Loucy (cell line): Measurements from ENCODE around the gene LRRC61.

Source experiments
- H2AFZ ChIP-seq: fragments of 200-600 bp; sonication (generic); 2 replicates; pipeline ENCODE4 v1.6.0; 2016; ENCODE audit warnings: antibody characterized with exemption, mild to moderate bottlenecking, low read length, moderate library complexity
- H3F3A ChIP-seq: fragments of 200-600 bp; 2 replicates; pipeline ENCODE4 v1.6.0; 2016; ENCODE audit warnings: antibody characterized with exemption, low read depth, mild to moderate bottlenecking
- H3K27me3 ChIP-seq: fragments of 200-600 bp; sonication (generic); 2 replicates; pipeline ENCODE4 v1.6.1; 2014; ENCODE audit warnings: low read length, mild to moderate bottlenecking; ENCODE audit not compliant: insufficient read depth, poor library complexity, severe bottlenecking
- H3K36me3 ChIP-seq: fragments of 200-600 bp; sonication (generic); 2 replicates; pipeline ENCODE4 v1.6.1; 2016; ENCODE audit warnings: low read length; ENCODE audit not compliant: insufficient read depth
- H3K4me1 ChIP-seq: fragments of 200-600 bp; sonication (generic); 2 replicates; pipeline ENCODE4 v1.5.1; 2014; ENCODE audit warnings: low read length, mild to moderate bottlenecking; ENCODE audit not compliant: insufficient read depth, poor library complexity, severe bottlenecking
- H3K4me2 ChIP-seq: fragments of 200-600 bp; sonication (generic); 2 replicates; pipeline ENCODE4 v1.6.0; 2014; ENCODE audit warnings: antibody characterized with exemption, low read length, low read depth, mild to moderate bottlenecking; ENCODE audit not compliant: poor library complexity, severe bottlenecking
- H3K4me3 ChIP-seq: fragments of 200-600 bp; sonication (generic); 2 replicates; pipeline ENCODE4 v1.5.1; 2014; ENCODE audit warnings: low read length, mild to moderate bottlenecking, mixed read lengths; ENCODE audit not compliant: poor library complexity, severe bottlenecking
- H3K79me2 ChIP-seq: fragments of 200-600 bp; sonication (generic); 2 replicates; pipeline ENCODE4 v1.6.1; 2014; ENCODE audit warnings: low read length; ENCODE audit not compliant: insufficient read depth
- H3K9ac ChIP-seq: fragments of 200-600 bp; sonication (generic); 2 replicates; pipeline ENCODE4 v1.6.0; 2014; ENCODE audit warnings: mild to moderate bottlenecking, low read depth, low read length, moderate library complexity; ENCODE audit not compliant: poor library complexity, severe bottlenecking
- H3K9me2 ChIP-seq: fragments of 200-600 bp; sonication (generic); replicated peaks from 2 replicates; pipeline ENCODE4 v1.6.1; 2016; ENCODE audit warnings: low read depth, low read length, mixed read lengths
- H3K9me3 ChIP-seq: fragments of 200-600 bp; sonication (generic); 2 replicates; pipeline ENCODE4 v1.6.1; 2014; ENCODE audit warnings: mild to moderate bottlenecking, antibody characterized with exemption, low read length, low read depth; ENCODE audit not compliant: insufficient read depth
- H4K20me1 ChIP-seq: fragments of 200-600 bp; sonication (generic); 2 replicates; pipeline ENCODE4 v1.6.0; 2014; ENCODE audit warnings: antibody characterized with exemption, low read length, mild to moderate bottlenecking; ENCODE audit not compliant: insufficient read depth, poor library complexity, severe bottlenecking
- CTCF ChIP-seq: fragments of 200-600 bp; sonication (generic); conservative IDR thresholded peaks from 2 replicates; pipeline ENCODE4 v1.5.1; 2014; ENCODE audit warnings: mild to moderate bottlenecking, antibody characterized with exemption, low read length
- EZH2phosphoT487 ChIP-seq: fragments of 200-600 bp; IDR thresholded peaks from 2 replicates; pipeline ENCODE4 v1.6.1; 2018; ENCODE audit warnings: antibody characterized with exemption, mild to moderate bottlenecking, moderate library complexity, borderline replicate concordance

Gene LRRC61

GRCh38 chr7:150356265-150356897 lies 33.2 kb downstream of the LRRC61 start:
- Histone ChIP-seq H3K79me2 (no peaks in the 10 kb centered on the region), H3F3A (peaks cover 2% of the 10 kb centered on the region; the same call in 1 of the 2 replicates), H3K9ac (peak overlapping the region; percentile 24), H2AFZ (no peak overlapping the region), H3K4me2 (peak overlapping the region; percentile 58), H4K20me1 (no peaks in the 10 kb centered on the region), H3K9me2 (no peaks in the 10 kb centered on the region), H3K9me3 (no peaks in the 10 kb centered on the region), H3K27me3 (no peaks in the 10 kb centered on the region), H3K4me1 (peaks cover 26% of the 10 kb centered on the region), H3K36me3 (no peaks in the 10 kb centered on the region), H3K4me3 (peak overlapping the region; percentile 37)
- no peak for TF ChIP-seq EZH2phosphoT487
- TF ChIP-seq CTCF, result peak; percentile 82

GRCh38 chr7:150357270-150357669 lies 34.1 kb downstream of the LRRC61 start:
- H3K9ac ChIP-seq, result peak overlapping the region; percentile 55

DNA sequence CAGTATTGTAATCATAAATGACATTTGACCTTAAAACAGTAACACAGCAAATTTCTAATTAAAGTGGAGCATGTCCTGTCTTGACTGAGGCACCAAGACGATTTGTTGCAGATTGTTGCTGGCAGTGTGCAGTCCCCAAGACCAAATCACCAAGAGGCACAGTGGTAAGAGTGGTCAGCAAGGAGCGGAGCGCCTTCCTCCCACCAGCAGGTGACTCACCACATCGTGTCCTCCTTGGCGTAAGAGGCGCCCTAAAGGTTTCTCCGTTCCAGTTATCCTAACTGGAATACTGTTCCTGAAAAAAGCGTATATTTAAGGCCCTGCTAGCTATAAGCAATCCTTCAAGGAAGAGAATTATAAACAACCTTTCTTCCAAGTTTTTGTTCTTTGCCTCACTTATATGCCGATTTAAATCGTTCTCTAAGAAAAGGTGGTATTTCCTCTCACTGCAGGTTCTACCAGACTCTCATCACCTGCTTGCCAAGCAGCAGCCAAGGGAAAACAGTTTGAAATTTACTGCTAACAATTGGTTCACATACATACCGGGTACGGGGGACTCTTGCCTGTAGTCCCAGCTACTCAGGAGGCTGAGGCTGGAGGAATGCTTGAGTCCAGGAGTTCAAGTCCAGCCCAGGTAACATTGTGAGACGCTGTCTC lies 34.7 kb downstream of the LRRC61 start:
- Histone ChIP-seq H3K9me2 (no peaks in the 10 kb centered on the region), H3K27me3 (no peaks in the 10 kb centered on the region), H3F3A (peaks cover 2% of the 10 kb centered on the region; the same call in 1 of the 2 replicates), H4K20me1 (no peaks in the 10 kb centered on the region), H3K4me1 (peaks cover 38% of the 10 kb centered on the region), H3K4me3 (peak overlapping the region; percentile 53), H3K4me2 (peak overlapping the region; percentile 58), H2AFZ (no peak overlapping the region), H3K9me3 (no peaks in the 10 kb centered on the region), H3K36me3 (no peaks in the 10 kb centered on the region), H3K79me2 (no peaks in the 10 kb centered on the region), H3K9ac (peak overlapping the region; percentile 55)
- TF ChIP-seq CTCF (no peak), EZH2phosphoT487 (no peak)

More at GRCh38 chr7:150357270-150357669, 34.1 kb downstream of the LRRC61 start:
- H3F3A ChIP-seq, result peaks cover 2% of the 10 kb centered on the region; the same call in 1 of the 2 replicates
- no peaks in the 10 kb centered on the region for H3K27me3 ChIP-seq
- peaks cover 32% of the 10 kb centered on the region for H3K4me1 ChIP-seq
- H3K9me3 ChIP-seq, result no peaks in the 10 kb centered on the region
- no peaks in the 10 kb centered on the region for H3K9me2 ChIP-seq
- no peaks in the 10 kb centered on the region for H4K20me1 ChIP-seq
- no peaks in the 10 kb centered on the region for H3K79me2 ChIP-seq
- peak overlapping the region; percentile 53 for H3K4me3 ChIP-seq
- H3K4me2 ChIP-seq, result peak overlapping the region; percentile 58
- no peaks in the 10 kb centered on the region for H3K36me3 ChIP-seq
- no peak overlapping the region for H2AFZ ChIP-seq
- TF ChIP-seq EZH2phosphoT487, result no peak
- no peak for TF ChIP-seq CTCF
